Measurements from ENCODE around the gene SRPK3. TPM values are rescaled to one million over a fixed set of nuclear protein-coding genes. Genes with fewer than 3 reads are reported as not detected.

SRPK3 gene
- polyA plus RNA-seq, 3 donors, result 0.01 TPM; not detected in 2

GRCh38 chrX:153773741-153774575 is 6.9 kb upstream of the SRPK3 start:
- Histone ChIP-seq H3K9ac (ENCODE audit: insufficient read depth, low read length, poor library complexity, severe bottlenecking) (no peak overlapping the region), H3K27me3 (ENCODE audit: control insufficient read depth in 2 of 2, insufficient read depth in 2 of 2, low read length in 2 of 2) (no peaks in the 10 kb centered on the region), H4K20me1 (ENCODE audit: insufficient read depth, low read length) (no peaks in the 10 kb centered on the region), H2AFZ (ENCODE audit: insufficient read depth, low read depth, low read length, poor library complexity, severe bottlenecking) (no peak overlapping the region), H3K9me3 (replicated peaks in 1 of 2; ENCODE audit: control insufficient read depth in 1 of 2, insufficient read depth in 1 of 2, low read length in 2 of 2) (no peaks in the 10 kb centered on the region), H3K79me2 (ENCODE audit: insufficient read depth, low read length) (no peaks in the 10 kb centered on the region), H3K4me1 (ENCODE audit: control insufficient read depth in 1 of 2, insufficient read depth in 2 of 2, low read length in 2 of 2) (no peaks in the 10 kb centered on the region), H3K36me3 (replicated peaks in 1 of 2; ENCODE audit: control insufficient read depth in 1 of 2, insufficient read depth in 2 of 2, low read length in 2 of 2) (no peaks in the 10 kb centered on the region), H3K27ac (ENCODE audit: low read depth in 1 of 2, low read length in 2 of 2) (no peak overlapping the region), H3K4me2 (replicated peaks; ENCODE audit: extremely low read depth, low read length, poor library complexity, severe bottlenecking) (no peak overlapping the region), H3K4me3 (replicated peaks in 1 of 3; ENCODE audit: low read depth in 2 of 3, low read length in 3 of 3) (no peak overlapping the region)
- no peak for DNase-seq
- TF ChIP-seq CTCF (IDR thresholded peaks at IDR 0.05), result no peak
- H3K36me3 Mint-ChIP-seq, result no peaks in the 10 kb centered on the region
- H3K27ac Mint-ChIP-seq, result no peak overlapping the region
- no peaks in the 10 kb centered on the region for H3K4me1 Mint-ChIP-seq
- peaks cover 0 to 3% (median under 1%) of the 10 kb centered on the region in 3 donors for H3K27me3 Mint-ChIP-seq (ENCODE audit: low read depth in 3 of 3)
- 95% methylated on average over 25 of the region's 48 CpGs for WGBS (ENCODE audit: insufficient coverage)
- peaks cover 0 to 10% (median 2%) of the 10 kb centered on the region in 7 donors for H3K9me3 Mint-ChIP-seq
- intact Hi-C loops (cut with micrococcal nuclease), result no loop called here
- H3K4me3 Mint-ChIP-seq, result no peak overlapping the region

- Histone ChIP-seq H3K36me3 (replicated peaks in 1 of 2; ENCODE audit: control insufficient read depth in 1 of 2, insufficient read depth in 2 of 2, low read length in 2 of 2) (no peaks in the 10 kb centered on the region), H3K79me2 (ENCODE audit: insufficient read depth, low read length) (no peaks in the 10 kb centered on the region), H3K4me2 (replicated peaks; ENCODE audit: extremely low read depth, low read length, poor library complexity, severe bottlenecking) (no peak overlapping the region), H3K4me3 (replicated peaks in 1 of 3; ENCODE audit: low read depth in 2 of 3, low read length in 3 of 3) (no peak overlapping the region), H4K20me1 (ENCODE audit: insufficient read depth, low read length) (no peaks in the 10 kb centered on the region), H3K27ac (ENCODE audit: low read depth in 1 of 2, low read length in 2 of 2) (no peak overlapping the region), H3K27me3 (ENCODE audit: control insufficient read depth in 2 of 2, insufficient read depth in 2 of 2, low read length in 2 of 2) (peaks cover 0 to 2% of the 10 kb centered on the region in 2 donors), H3K9ac (ENCODE audit: insufficient read depth, low read length, poor library complexity, severe bottlenecking) (no peak overlapping the region), H3K9me3 (replicated peaks in 1 of 2; ENCODE audit: control insufficient read depth in 1 of 2, insufficient read depth in 1 of 2, low read length in 2 of 2) (no peaks in the 10 kb centered on the region), H2AFZ (ENCODE audit: insufficient read depth, low read depth, low read length, poor library complexity, severe bottlenecking) (no peak overlapping the region), H3K4me1 (ENCODE audit: control insufficient read depth in 1 of 2, insufficient read depth in 2 of 2, low read length in 2 of 2) (no peaks in the 10 kb centered on the region)
- no peak for DNase-seq
- H3K36me3 Mint-ChIP-seq, result no peaks in the 10 kb centered on the region
- H3K4me1 Mint-ChIP-seq, result no peaks in the 10 kb centered on the region
- H3K9me3 Mint-ChIP-seq, result peaks cover 0 to 10% (median 2%) of the 10 kb centered on the region in 7 donors
- peaks cover 2 to 8% (median 6%) of the 10 kb centered on the region in 3 donors for H3K27me3 Mint-ChIP-seq (ENCODE audit: low read depth in 3 of 3)
- H3K4me3 Mint-ChIP-seq, result no peak overlapping the region
- intact Hi-C loops (cut with micrococcal nuclease), result no loop called here
- TF ChIP-seq CTCF (IDR thresholded peaks at IDR 0.05), result no peak
- 97% methylated on average over 12 of the region's 37 CpGs for WGBS (ENCODE audit: insufficient coverage)
- H3K27ac Mint-ChIP-seq, result no peak overlapping the region
Measured at GRCh38 chrX:153774576-153775292, 6.1 kb upstream of the SRPK3 start.

Measured in CD14-positive monocyte (primary cell).